ENCODE data around the gene BTNL2.
"Not testable (repeated sequence)": the region's sequence is repeated elsewhere in the genome, so short reads cannot be mapped to it uniquely, and the experiment has no call there.

DNA sequence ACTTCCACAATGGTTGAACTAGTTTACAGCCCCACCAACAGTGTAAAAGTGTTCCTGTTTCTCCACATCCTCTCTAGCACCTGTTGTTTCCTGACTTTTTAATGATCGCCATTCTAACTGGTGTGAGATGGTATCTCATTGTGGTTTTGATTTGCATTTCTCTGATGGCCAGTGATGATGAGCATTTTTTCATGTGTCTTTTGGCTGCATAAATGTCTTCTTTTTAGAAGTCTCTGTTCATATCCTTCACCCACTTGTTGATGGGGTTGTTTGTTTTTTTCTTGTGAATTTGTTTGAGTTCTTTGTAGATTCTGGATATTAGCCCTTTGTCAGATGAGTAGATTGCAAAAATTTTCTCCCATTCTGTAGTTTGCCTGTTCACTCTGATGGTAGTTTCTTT is 47.8 kb downstream of the BTNL2 start:
- TF ChIP-seq, protein P1, sequence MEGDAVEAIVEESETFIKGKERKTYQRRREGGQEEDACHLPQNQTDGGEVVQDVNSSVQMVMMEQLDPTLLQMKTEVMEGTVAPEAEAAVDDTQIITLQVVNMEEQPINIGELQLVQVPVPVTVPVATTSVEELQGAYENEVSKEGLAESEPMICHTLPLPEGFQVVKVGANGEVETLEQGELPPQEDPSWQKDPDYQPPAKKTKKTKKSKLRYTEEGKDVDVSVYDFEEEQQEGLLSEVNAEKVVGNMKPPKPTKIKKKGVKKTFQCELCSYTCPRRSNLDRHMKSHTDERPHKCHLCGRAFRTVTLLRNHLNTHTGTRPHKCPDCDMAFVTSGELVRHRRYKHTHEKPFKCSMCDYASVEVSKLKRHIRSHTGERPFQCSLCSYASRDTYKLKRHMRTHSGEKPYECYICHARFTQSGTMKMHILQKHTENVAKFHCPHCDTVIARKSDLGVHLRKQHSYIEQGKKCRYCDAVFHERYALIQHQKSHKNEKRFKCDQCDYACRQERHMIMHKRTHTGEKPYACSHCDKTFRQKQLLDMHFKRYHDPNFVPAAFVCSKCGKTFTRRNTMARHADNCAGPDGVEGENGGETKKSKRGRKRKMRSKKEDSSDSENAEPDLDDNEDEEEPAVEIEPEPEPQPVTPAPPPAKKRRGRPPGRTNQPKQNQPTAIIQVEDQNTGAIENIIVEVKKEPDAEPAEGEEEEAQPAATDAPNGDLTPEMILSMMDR (optimal IDR thresholded peaks at IDR 0.05 in 1 of 3, IDR thresholded peaks at IDR 0.05 in 1 of 3, conservative IDR thresholded peaks at IDR 0.05 in 1 of 3; ENCODE audit: extremely low read depth in 1 of 3, insufficient read depth in 2 of 3, low read length in 3 of 3): not testable (repeated sequence)
- not testable (repeated sequence) for TF ChIP-seq EZH2 (IDR thresholded peaks at IDR 0.05; ENCODE audit: low read length)

All from keratinocyte (primary cell).